Left forelimb (tissue), 1 donor: ENCODE measurements around the gene XRCC2.
"Not testable (repeated sequence)": the region's sequence is repeated elsewhere in the genome, so short reads cannot be mapped to it uniquely, and the experiment has no call there.

ENCODE experiments used
- DNase-seq: peaks from one replicate; pipeline ENCODE4 v3.0.0-alpha.2; 2018; ENCODE audit warnings: low spot score

The XRCC2 gene

GRCh38 chr7:152664636-152665035, 11.3 kb downstream of the XRCC2 start:
- DNase-seq: no peak

DNA sequence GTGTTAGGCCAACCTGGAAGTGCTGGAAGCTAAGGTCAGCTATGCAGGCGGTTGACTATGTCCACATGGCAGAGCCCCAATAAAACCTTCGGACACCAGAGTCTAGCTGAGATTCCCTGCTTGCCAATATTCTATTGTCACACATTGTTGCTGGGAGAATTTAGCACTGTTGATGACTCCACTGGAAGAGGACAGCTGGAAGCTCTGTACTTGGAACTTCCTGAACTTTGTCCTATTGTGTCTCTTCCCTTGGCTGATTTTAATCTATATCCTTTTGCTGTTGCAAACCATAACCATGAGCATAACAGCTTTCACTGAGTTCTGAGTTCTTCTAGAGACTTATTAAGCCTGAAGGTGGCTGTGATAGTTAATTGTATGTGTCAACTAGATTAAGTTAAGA, 12.0 kb downstream of the XRCC2 start:
- DNase-seq: no peak

DNA sequence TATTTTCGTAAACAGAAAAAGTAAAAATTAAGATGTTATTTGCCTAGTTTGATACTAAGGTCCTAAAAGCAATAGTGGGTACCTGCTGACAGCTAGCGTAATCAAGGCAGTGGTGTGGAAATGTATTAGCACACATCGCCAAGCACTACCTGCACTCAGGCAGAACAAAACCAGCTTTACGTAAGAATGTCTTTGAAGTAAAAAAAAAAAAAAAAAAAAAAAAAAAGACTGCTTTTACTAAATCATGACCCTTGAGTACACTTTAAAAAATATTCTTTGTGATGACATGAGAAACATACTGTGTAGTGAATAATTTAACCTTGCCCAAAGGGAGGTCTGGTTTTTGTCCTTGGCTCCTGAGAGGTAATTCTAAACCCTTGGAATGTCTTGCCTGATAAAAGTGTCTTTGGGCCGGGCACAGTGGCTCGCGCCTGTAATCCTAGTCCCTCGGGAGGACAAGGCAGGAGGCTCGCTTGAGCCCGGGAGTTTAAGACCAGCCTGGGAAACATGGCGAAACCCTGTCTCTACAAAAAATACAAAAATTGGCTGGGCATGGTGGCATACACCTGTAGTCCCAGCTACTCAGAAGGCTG, 12.7 kb downstream of the XRCC2 start:
- no peak for DNase-seq

GRCh38 chr7:152661479-152661878, 14.5 kb downstream of the XRCC2 start:
- DNase-seq: no peak

- DNase-seq: no peak
Measured at GRCh38 chr7:152660021-152660420, 15.9 kb downstream of the XRCC2 start.

DNA sequence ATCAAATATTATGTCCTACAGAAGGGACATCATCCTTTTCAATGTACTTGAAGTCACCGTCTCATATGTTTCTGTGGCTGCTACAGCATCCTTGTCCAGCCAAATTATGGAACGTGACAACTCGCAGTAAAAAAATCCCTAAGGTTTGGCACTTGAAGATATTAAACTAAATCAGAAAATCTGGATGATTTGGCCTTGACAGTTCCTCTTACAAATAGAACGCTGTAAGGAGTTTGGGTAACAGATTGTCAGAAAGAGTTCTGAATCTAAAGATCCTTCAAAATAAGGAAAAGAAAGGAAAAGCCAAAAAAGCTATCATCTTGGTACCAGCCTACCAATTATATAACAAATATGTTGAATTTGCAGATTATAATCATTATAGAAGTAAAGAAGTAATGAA, 21.0 kb downstream of the XRCC2 start:
- no peak for DNase-seq

GRCh38 chr7:152649220-152649619, 26.7 kb downstream of the XRCC2 start:
- DNase-seq: no peak

DNA sequence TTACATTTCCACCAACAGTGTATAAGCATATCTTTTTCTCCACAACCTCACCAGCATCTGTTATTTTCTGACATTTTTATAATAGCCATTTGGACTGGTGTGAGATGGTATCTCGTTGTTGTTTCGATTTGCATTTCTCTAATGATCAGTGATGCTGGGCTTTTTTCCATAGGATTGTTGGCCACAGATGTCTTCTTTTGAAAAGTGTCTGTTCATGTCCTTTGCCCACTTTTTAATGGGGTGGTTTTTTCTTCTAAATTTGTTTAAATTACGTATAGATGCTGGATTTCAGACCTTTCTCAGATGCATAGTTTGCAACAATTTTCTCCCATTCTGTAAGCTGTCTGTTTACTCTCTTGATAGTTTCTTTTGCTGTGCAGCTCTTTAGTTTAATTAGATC, 28.9 kb downstream of the XRCC2 start:
- no peak for DNase-seq

GRCh38 chr7:152646579-152646978, 29.4 kb downstream of the XRCC2 start:
- not testable (repeated sequence) for DNase-seq

DNA sequence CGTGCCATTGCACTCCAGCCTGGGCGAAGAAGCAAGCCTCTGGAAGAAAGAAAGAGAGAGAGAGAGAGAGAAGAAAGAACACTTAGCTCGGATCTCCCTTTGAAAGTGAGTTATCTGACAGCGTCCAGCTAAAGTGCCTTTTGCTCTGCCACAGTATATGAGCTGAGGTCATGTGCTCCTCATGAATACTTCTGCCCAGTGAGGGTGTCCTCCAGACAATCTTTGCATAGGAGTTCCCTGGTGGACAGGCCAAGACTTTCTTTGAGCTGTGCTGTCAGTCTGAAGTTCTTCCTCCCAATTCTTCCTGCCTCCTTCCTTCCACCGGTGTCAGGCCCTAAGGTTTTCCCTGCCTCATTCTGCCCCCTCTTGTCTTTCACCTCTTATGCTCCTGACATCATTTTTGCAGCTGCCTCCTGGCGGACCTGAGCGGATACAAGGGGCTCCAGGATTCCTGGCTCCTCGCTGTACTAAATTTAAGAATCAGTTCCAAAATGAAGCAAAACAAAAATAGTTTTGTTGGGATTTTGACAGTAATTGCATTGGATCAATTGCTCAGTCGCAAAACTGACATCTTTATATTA, 31.9 kb downstream of the XRCC2 start:
- DNase-seq: no peak

- no peak for DNase-seq
Measured at GRCh38 chr7:152641384-152641783, 34.6 kb downstream of the XRCC2 start.

DNA sequence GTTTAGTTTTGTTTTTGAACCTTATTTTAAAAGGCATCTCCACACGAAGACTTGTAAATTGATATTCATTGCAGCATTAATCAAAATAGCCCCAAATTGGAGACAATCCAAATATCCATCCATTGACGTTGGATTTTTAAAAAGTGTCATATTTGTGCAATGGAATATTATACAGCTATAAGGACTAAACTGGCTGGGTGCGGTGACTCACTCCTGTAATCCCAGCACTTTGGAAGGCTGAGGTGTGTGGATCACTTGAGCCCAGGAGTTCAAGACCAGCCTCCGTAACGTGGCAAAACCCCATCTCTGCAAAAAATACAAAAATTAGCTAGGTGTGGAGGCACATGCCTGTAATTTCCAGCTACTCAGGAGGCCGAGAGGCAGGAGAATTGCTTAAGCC, 35.1 kb downstream of the XRCC2 start:
- DNase-seq: no peak

- no peak for DNase-seq
Measured at GRCh38 chr7:152637920-152638580, 37.9 kb downstream of the XRCC2 start.

GRCh38 chr7:152637161-152637560, 38.8 kb downstream of the XRCC2 start:
- no peak for DNase-seq

DNA sequence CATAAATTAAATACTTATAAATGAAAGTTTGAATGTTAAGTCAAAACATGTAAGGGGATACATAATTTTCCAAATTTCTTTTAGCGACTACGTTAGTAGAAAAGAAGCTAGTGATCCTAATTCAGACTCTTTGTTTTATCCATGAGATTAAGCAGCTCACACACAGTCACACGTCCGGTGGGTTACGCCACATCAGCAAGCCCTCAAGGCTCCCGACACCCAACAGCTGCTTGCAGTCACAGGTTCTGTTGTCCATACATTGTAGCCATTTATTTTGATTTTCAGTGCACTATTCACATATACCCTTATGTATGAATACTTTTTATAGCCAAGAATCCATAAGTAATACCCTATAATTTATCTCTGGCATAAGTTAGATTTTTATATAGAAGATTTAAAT, 39.5 kb downstream of the XRCC2 start:
- DNase-seq: no peak

GRCh38 chr7:152633504-152633903, 42.4 kb downstream of the XRCC2 start:
- no peak for DNase-seq

DNA sequence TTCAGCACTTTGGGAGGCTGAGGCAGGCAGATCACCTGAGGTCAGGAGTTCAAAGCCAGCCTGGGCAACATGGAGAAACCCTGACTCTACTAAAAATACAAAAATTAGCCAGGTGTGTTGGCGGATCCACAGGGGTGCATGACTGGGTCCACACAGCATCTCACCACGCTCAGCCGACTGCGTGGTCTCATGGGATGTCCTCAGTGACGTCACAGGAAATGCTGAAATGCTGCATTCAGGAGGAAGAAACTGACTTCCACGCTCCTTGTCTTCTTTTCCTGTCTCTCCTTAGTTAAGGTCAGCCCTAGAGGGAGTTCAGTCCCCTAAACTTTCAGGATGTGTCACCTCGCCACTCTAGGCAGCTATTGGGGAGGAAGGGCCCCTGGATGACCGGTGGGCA, 42.9 kb downstream of the XRCC2 start:
- no peak for DNase-seq

- DNase-seq: not testable (repeated sequence)
Measured at GRCh38 chr7:152628772-152629171, 47.2 kb downstream of the XRCC2 start.

DNA sequence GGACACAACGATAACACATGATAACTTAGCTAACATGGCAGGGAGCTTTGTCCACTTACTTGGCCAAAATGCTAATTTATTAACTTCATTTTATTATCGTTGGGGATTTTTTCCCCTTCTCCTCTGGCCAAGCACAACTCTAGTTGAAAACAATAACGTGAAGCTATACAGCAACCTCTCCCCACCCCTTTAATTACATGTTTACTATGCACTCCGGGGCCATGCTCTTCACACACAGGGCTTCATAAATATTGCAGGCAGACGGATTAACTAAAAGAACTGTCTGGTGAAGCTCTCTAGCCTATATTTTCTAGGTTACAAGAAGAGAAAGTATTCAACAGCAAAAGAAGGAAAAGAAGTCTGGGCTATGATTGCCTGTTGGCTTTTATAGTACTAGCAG, 51.7 kb downstream of the XRCC2 start:
- no peak for DNase-seq

DNA sequence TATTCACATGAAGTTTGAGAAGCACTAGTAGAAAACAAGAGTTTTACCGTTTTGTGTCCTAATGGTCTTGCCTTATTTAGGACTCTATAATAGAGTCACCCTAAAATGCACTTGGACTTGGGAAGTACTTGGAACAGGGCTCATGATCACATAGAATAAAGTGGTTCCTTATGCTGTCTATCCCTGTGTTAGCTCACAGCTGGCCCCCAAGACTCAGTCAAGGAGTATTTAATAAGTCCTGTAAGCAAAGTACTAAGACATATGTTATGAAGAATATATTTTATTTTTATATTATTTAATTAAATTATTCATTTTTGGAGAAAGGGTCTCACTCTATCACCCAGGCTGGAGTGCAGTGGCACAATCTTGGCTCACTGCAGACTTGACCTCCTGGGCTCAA, 54.5 kb downstream of the XRCC2 start:
- no peak for DNase-seq

DNA sequence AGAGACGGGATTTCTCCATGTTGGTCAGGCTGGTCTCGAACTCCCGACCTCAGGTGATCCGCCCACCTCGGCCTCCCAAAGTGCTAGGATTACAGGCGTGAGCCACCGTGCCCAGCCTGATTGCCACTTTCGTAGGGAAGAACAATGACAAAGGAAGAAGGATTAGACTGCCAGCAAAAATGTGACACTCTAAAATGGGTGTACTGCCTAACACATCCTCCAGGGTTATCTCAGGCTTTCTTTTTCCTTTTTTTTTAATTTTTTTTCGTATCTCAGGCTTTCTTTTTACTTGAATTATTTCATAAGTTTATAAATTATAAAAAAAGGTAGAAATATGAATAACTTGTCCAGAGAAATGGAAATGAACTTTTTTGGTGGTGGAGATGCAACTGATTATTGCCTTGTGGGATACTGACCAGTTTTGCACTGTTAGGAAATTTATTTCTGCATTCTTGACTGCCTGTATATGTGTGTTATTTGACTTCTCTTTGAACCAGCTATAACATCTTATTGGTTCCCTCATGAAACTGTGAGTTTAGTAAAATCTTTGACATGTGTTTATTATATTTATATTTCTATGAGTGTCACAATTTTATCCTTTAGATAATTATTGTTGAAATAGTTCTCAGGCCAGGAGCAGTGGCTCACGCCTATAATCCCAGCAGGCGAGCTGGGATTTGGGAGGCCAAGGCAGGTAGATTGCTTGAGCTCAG, 56.8 kb downstream of the XRCC2 start:
- no peak for DNase-seq

DNA sequence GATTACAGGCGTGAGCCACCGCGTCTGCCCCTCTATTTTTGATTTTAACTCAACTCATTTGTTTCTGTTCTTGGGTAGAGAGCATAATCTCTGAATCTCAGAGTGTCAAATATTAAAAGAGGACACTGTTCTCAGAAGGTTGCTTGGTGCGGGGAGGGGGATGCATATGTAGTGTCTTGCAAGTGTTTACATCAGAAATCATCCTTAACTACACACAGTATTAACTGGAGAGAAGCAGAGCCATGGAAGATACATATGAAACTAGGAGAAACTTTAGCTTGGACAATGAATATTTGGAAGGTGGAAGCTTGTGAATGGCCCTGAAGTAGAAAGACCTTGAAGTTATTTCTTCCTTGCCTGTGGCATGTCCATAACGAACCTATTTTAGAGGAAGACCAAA, 57.5 kb downstream of the XRCC2 start:
- no peak for DNase-seq

GRCh38 chr7:152617056-152617455, 58.9 kb downstream of the XRCC2 start:
- no peak for DNase-seq
